Measurements from ENCODE around the gene OPRL1.

The OPRL1 gene

GRCh38 chr20:64057628-64058498 is 22.0 kb upstream of the OPRL1 start (continued):
- TF ChIP-seq ZNF558 (tag by site-specific recombination; IDR thresholded peaks at IDR 0.05) = no peak
- no peak for TF ChIP-seq HOXC10 (CRISPR knock-in tag; IDR thresholded peaks at IDR 0.05)
- TF ChIP-seq ZNF544 (tag by site-specific recombination; IDR thresholded peaks at IDR 0.05) = no peak
- no peak for TF ChIP-seq ZNF155 (tag by site-specific recombination; IDR thresholded peaks at IDR 0.05)
- TF ChIP-seq ZNF16 (tag by site-specific recombination; IDR thresholded peaks at IDR 0.05; ENCODE audit: low read depth) = no peak
- peak; percentile 65 for TF ChIP-seq ZIC2 (tag by site-specific recombination; IDR thresholded peaks at IDR 0.05)
- TF ChIP-seq ZNF76 (tag by site-specific recombination; IDR thresholded peaks at IDR 0.05; ENCODE audit: borderline replicate concordance, low read depth) = 0 out of 2 replicates have a peak, but pooled peaks have one; percentile 19
- no peak for TF ChIP-seq ZBTB11 (tag by site-specific recombination; conservative IDR thresholded peaks at IDR 0.05; ENCODE audit: low read depth)
- TF ChIP-seq ZNF169 (tag by site-specific recombination; IDR thresholded peaks at IDR 0.05) = no peak
- no peak for TF ChIP-seq ZNF223 (tag by site-specific recombination; IDR thresholded peaks at IDR 0.05)
- TF ChIP-seq ZBTB6 (tag by site-specific recombination; IDR thresholded peaks at IDR 0.05) = no peak
- no peak for TF ChIP-seq ZNF555 (tag by site-specific recombination; conservative IDR thresholded peaks at IDR 0.05)
- no peak; the same call in 1 of the 2 replicates for TF ChIP-seq ZBTB20 (tag by site-specific recombination; IDR thresholded peaks at IDR 0.05)
- peak; percentile 30; the same call in 1 of the 2 replicates for TF ChIP-seq KLF1 (tag by site-specific recombination; IDR thresholded peaks at IDR 0.05)
- TF ChIP-seq ZNF561 (tag by site-specific recombination; IDR thresholded peaks at IDR 0.05; ENCODE audit: borderline replicate concordance) = peak; percentile 69; the same call in 1 of the 2 replicates
- TF ChIP-seq ZNF621 (tag by site-specific recombination; IDR thresholded peaks at IDR 0.05) = no peak
- no peak for TF ChIP-seq ZNF488 (tag by site-specific recombination; IDR thresholded peaks at IDR 0.05)
- no peak for TF ChIP-seq ZNF791 (tag by site-specific recombination; IDR thresholded peaks at IDR 0.05)
- no peak for TF ChIP-seq ZBTB1 (tag by site-specific recombination; IDR thresholded peaks at IDR 0.05)
- no peak for TF ChIP-seq ZNF280D (tag by site-specific recombination; IDR thresholded peaks at IDR 0.05)
- no peak for TF ChIP-seq INSM2 (tag by site-specific recombination; IDR thresholded peaks at IDR 0.05)
- 0 out of 2 replicates have a peak, but pooled peaks have one; percentile 23 for TF ChIP-seq ZNF24 (tag by site-specific recombination; IDR thresholded peaks at IDR 0.05)
- TF ChIP-seq ZSCAN4 (tag by site-specific recombination; IDR thresholded peaks at IDR 0.05) = no peak
- no peak for TF ChIP-seq ZNF366 (tag by site-specific recombination; conservative IDR thresholded peaks at IDR 0.05)
- no peak; the same call in 1 of the 2 replicates for TF ChIP-seq OSR2 (tag by site-specific recombination; IDR thresholded peaks at IDR 0.05)
- peak; percentile 16 for TF ChIP-seq ZBTB26 (tag by site-specific recombination; optimal IDR thresholded peaks at IDR 0.05)
- no peak for TF ChIP-seq ZNF175 (tag by site-specific recombination; IDR thresholded peaks at IDR 0.05)

All from HEK293 (cell line).